AG04449 (cell line): Measurements from ENCODE around the gene SSBP3.

Experiments used
- CTCF ChIA-PET: fragments of 350-600 bp; formaldehyde crosslinking; extraction: SDS; loops from one replicate; lab custom pipeline; 2021; ENCODE audit warnings: antibody characterized with exemption; lab: Yijun Ruan, JAX
- POLR2A ChIA-PET: fragments of 400-600, 350-600 bp; formaldehyde crosslinking; extraction: SDS; loops from one replicate; lab custom pipeline; 2020; ENCODE audit warnings: antibody characterized with exemption, inconsistent platforms; lab: Yijun Ruan, JAX
- DNase-seq: peaks from one replicate; pipeline ENCODE4 v3.0.0-alpha.2; 2010; ENCODE audit warnings: low read depth, low spot score
- H3K4me3 ChIP-seq: 2 replicates; pipeline ENCODE4 v1.5.1; 2011; ENCODE audit warnings: low read depth, mild to moderate bottlenecking, control low read depth, low read length
- CTCF ChIP-seq: IDR thresholded peaks from one replicate; pipeline ENCODE4 v1.5.1; 2011; ENCODE audit warnings: mild to moderate bottlenecking, moderate library complexity, low read length, control low read depth, inconsistent platforms; ENCODE audit not compliant: insufficient read depth; ENCODE audit errors: missing control alignments

SSBP3 gene

GRCh38 chr1:54266195-54266594, 140.0 kb downstream of the SSBP3 start:
- ChIA-PET POLR2A (no interaction called here), CTCF (interaction anchor here (1.1 to 1.3 kb wide), 2 partner anchors 11 kb away, joined by 3 read pairs; no protein-coding TSS in a partner anchor)
- H3K4me3 ChIP-seq, result no peak overlapping the region
- DNase-seq, result no peak
- TF ChIP-seq CTCF, result no peak

GRCh38 chr1:54265659-54266058, 140.5 kb downstream of the SSBP3 start:
- POLR2A ChIA-PET, result no interaction called here
- no peak for TF ChIP-seq CTCF

GRCh38 chr1:54265126-54265525, 141.1 kb downstream of the SSBP3 start:
- H3K4me3 ChIP-seq, result no peak overlapping the region
- no peak for TF ChIP-seq CTCF
- DNase-seq, result no peak
- POLR2A ChIA-PET, result no interaction called here
- CTCF ChIA-PET, result no interaction called here

More at GRCh38 chr1:54265659-54266058, 140.5 kb downstream of the SSBP3 start:
- CTCF ChIA-PET, result no interaction called here
- no peak for DNase-seq
- no peak overlapping the region for H3K4me3 ChIP-seq

- no peak for DNase-seq
- H3K4me3 ChIP-seq, result no peak overlapping the region
- no peak for TF ChIP-seq CTCF
- POLR2A ChIA-PET, result no interaction called here
- CTCF ChIA-PET, result interaction anchor here (2.2 to 4.0 kb wide), 2 partner anchors 9 to 11 kb away, joined by 5 to 32 read pairs; no protein-coding TSS in a partner anchor
Observed at GRCh38 chr1:54263601-54264226, 142.5 kb downstream of the SSBP3 start.

- DNase-seq, result no peak
- ChIA-PET CTCF (interaction anchor here (0.9 to 4.0 kb wide), 4 partner anchors 9 to 228 kb away, joined by 3 to 32 read pairs (median 4); no protein-coding TSS in a partner anchor), POLR2A (no interaction called here)
- H3K4me3 ChIP-seq, result no peak overlapping the region
- TF ChIP-seq CTCF, result no peak
Observed at GRCh38 chr1:54262244-54262643, 143.9 kb downstream of the SSBP3 start.

- POLR2A ChIA-PET, result no interaction called here
- no peak for DNase-seq
- no peak for TF ChIP-seq CTCF
- no peak overlapping the region for H3K4me3 ChIP-seq
- CTCF ChIA-PET, result interaction anchor here (1.2 to 4.0 kb wide), 2 partner anchors 9 to 12 kb away, joined by 3 to 32 read pairs; no protein-coding TSS in a partner anchor
Observed at GRCh38 chr1:54260810-54261209, 145.4 kb downstream of the SSBP3 start.
